HG03457 (cell line): ENCODE results near the gene H1-8.
"Not testable (repeated sequence)": the region's sequence is repeated elsewhere in the genome, so short reads cannot be mapped to it uniquely, and the experiment has no call there.

Experiments used
- ATAC-seq: cut with Tn5 transposase; IDR thresholded peaks from one replicate; pipeline ENCODE4 v1.9.1; 2021; ENCODE audit warnings: moderate number of reproducible peaks; ENCODE audit not compliant: unreplicated experiment

H1-8 gene

GRCh38 chr3:129531699-129532098 lies 11.3 kb upstream of the H1-8 start:
- no peak for ATAC-seq

- ATAC-seq, result no peak
Observed at GRCh38 chr3:129532261-129532660, 10.7 kb upstream of the H1-8 start.

- ATAC-seq, result no peak
Observed at GRCh38 chr3:129533406-129533805, 9.6 kb upstream of the H1-8 start.

GRCh38 chr3:129534428-129535027 lies 8.4 kb upstream of the H1-8 start:
- no peak for ATAC-seq

- no peak for ATAC-seq
Observed at GRCh38 chr3:129535075-129535474, 7.9 kb upstream of the H1-8 start.

- no peak for ATAC-seq
Observed at GRCh38 chr3:129536374-129536667, 6.7 kb upstream of the H1-8 start.

DNA sequence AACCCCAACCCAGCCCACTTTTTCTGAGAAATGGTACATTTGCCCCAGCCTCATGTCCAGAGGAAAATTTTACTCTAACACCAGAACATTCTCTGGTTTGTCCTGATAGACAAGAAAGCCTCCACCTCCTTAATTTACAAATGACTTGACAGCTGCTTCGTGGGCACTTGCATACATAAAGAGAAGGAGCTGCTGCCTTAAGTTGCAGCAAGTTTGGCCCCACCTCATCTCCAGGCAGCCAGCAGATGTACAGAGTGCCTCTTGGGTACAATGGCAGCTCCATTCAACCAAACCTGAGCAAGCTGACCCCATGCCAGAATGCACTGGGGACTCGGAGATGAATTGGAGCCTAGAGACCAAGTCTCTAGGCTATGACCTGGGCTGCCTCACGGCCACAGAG lies 6.2 kb upstream of the H1-8 start:
- no peak for ATAC-seq

DNA sequence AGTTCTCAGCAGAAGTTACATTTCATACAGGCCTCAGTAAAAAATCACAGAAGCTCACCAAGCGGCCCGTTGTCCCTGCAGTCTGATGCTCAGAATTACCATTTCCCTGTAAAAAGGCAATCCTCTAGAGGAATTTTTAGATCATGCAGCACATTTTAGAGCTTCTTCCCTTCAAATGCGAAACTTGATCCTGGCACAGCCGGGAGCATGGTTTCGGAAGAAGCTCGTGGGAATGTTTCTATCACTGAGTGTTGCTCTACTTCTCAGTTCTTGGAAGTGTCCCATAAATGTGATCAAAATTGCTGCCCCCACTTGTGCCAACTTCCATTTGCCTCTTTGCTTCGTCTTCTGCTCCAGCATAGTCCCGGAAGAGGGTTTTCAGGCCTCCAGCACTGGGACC lies 3.8 kb upstream of the H1-8 start:
- no peak for ATAC-seq

DNA sequence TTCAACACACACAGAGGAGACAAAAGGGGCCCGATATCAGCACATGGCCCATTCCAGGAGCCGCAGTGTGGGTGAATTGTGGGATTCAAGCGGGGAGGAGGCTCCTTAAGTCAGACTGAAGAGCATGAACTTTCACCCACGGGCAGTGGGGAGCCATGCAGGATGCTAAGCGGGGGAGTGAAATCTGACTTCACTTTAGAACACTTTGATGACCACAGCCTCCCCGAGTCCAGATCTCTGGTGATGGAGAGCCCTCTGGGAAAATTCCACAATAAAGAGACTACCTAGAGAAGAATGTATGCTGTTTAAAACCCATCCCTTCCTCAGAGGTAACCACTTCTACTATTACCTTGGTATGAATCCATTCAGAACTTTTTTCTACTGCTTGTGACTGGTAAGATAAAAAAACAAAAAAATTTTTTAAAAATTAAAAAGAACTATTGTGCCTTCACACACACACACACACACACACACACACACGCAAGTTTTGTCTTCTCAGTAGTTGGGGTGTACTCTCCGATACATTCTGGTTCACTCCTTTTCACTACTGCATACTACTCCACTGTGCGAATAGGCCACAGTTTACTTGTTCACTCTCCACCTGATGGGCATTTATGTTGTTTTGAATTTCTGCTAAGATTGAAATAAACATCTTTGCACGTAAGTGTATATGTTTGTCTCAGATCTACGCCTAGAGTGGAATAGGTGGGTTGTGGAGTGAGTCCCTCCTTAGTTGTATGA lies 2.0 kb upstream of the H1-8 start:
- no peak for ATAC-seq

- no peak for ATAC-seq
Observed at GRCh38 chr3:129542747-129543146, 228 bp upstream of the H1-8 start.

- no peak for ATAC-seq
Observed at GRCh38 chr3:129543999-129544398, 1.0 kb downstream of the H1-8 start.

- ATAC-seq, result not testable (repeated sequence)
Observed at GRCh38 chr3:129545951-129546350, 3.0 kb downstream of the H1-8 start.

GRCh38 chr3:129547241-129547640 lies 4.3 kb downstream of the H1-8 start:
- no peak for ATAC-seq

- ATAC-seq, result no peak
Observed at GRCh38 chr3:129548104-129548965, 5.4 kb downstream of the H1-8 start.

GRCh38 chr3:129549006-129549800 lies 6.2 kb downstream of the H1-8 start:
- no peak for ATAC-seq

DNA sequence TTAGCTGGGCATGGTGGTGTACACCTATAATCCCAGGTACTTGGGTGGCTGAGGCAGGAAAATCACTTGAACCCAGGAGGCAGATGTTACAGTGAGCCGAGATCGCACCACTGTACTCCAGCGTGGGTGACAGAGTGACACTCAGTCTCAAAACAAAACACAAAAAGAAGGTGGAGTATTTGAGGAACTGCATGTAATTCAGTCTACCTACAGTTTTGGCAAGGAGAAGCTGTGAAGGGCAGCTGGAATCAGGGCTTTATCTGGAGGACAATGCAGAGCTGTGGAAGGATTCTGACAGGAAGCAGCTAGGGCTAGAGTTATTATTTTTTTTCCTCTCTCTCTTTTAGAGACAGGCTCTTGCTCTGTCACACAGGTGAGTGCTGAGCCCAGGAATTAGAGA lies 6.8 kb downstream of the H1-8 start:
- no peak for ATAC-seq

- no peak for ATAC-seq
Observed at GRCh38 chr3:129552287-129553050, 9.5 kb downstream of the H1-8 start.

DNA sequence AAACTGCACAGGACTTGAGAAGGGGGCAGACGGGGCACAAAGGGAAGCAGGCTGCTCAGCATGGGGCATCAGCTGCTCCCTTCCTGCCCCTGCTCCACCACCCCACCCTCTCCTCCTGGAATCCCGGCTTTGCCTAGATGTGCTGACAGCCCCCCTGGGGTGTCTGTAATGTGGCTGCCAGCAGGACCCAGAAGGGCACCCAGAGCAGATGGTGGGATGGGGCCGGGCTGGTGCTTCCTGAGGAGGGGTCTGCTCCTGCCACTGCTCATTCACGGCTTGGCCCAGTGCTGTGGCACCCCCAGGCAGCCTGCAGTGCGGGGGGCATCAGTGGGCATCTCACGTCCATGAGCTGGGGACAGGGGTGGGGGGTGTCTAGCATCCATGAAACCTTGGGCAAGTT lies 10.2 kb downstream of the H1-8 start:
- no peak for ATAC-seq

- no peak for ATAC-seq
Observed at GRCh38 chr3:129553719-129554118, 10.7 kb downstream of the H1-8 start.

GRCh38 chr3:129554356-129555152 lies 11.6 kb downstream of the H1-8 start:
- ATAC-seq, result no peak
